Stimulated activated naive B cell treated with anti-CD40 and anti-IgM and Interleukin-4, amounts not matched to agents 10 μg/mL and 1 μg/mL and 100 μg/mL, for 72 hours (primary cell): ENCODE measurements around the gene AQR.
"Not testable (repeated sequence)": the region's sequence is repeated elsewhere in the genome, so short reads cannot be mapped to it uniquely, and the experiment has no call there.

ENCODE experiments used
- ATAC-seq, 2 donors: fragments of 150-1000 bp; cut with Tn5 transposase; replicated peaks; 2 replicates each; pipeline ENCODE4 v1.10.0; 2021; ENCODE audit warnings: moderate library complexity in 1 of 2
- DNase-seq: peaks from one replicate; pipeline ENCODE4 v3.0.0; 2021
- H3K27ac Mint-ChIP-seq: one replicate; pipeline ENCODE4 v1.8.0; 2022; ENCODE audit warnings: mild to moderate bottlenecking, mixed read lengths
- H3K27me3 Mint-ChIP-seq, 2 donors: one replicate each; pipeline ENCODE4 v1.8.0; 2022; ENCODE audit warnings: mixed read lengths in 2 of 2
- H3K36me3 Mint-ChIP-seq, 2 donors: one replicate each; pipeline ENCODE4 v1.8.0; 2022; ENCODE audit warnings: mixed read lengths in 2 of 2, mild to moderate bottlenecking in 1 of 2
- H3K4me1 Mint-ChIP-seq, 2 donors: one replicate each; pipeline ENCODE4 v1.8.0; 2022; ENCODE audit warnings: mixed read lengths in 2 of 2, mild to moderate bottlenecking in 1 of 2
- H3K4me3 Mint-ChIP-seq, 2 donors: one replicate each; pipeline ENCODE4 v1.8.0; 2022; ENCODE audit warnings: mild to moderate bottlenecking in 2 of 2, mixed read lengths in 2 of 2, moderate library complexity in 1 of 2
- H3K9me3 Mint-ChIP-seq, 2 donors: one replicate each; pipeline ENCODE4 v1.8.0; 2022; ENCODE audit warnings: mixed read lengths in 2 of 2, mild to moderate bottlenecking in 1 of 2

The AQR gene

GRCh38 chr15:34809186-34809585 lies 160.4 kb downstream of the AQR start:
- Mint-ChIP-seq H3K4me1 (no peaks in the 10 kb centered on the region), H3K27me3 (peaks cover 20 to 31% of the 10 kb centered on the region in 2 donors), H3K36me3 (peaks cover 0 to 5% of the 10 kb centered on the region in 2 donors), H3K4me3 (no peak overlapping the region), H3K9me3 (peaks cover 5 to 7% of the 10 kb centered on the region in 2 donors), H3K27ac (no peak overlapping the region)
- no peak for DNase-seq
- no peak for ATAC-seq

GRCh38 chr15:34808016-34808415 lies 161.5 kb downstream of the AQR start:
- Mint-ChIP-seq H3K9me3 (peaks cover 5 to 7% of the 10 kb centered on the region in 2 donors), H3K4me3 (no peak overlapping the region), H3K27me3 (peaks cover 25 to 27% of the 10 kb centered on the region in 2 donors), H3K4me1 (no peaks in the 10 kb centered on the region), H3K27ac (no peak overlapping the region), H3K36me3 (peaks cover 0 to 5% of the 10 kb centered on the region in 2 donors)
- no peak for ATAC-seq
- DNase-seq = no peak

GRCh38 chr15:34807241-34807640 lies 162.3 kb downstream of the AQR start:
- not testable (repeated sequence) for H3K36me3 Mint-ChIP-seq, H3K27ac Mint-ChIP-seq, H3K9me3 Mint-ChIP-seq, H3K4me1 Mint-ChIP-seq, ATAC-seq, H3K4me3 Mint-ChIP-seq, DNase-seq
- peaks cover 25% of the 10 kb centered on the region in 2 donors for H3K27me3 Mint-ChIP-seq

GRCh38 chr15:34804776-34805175 lies 164.8 kb downstream of the AQR start:
- no peak for DNase-seq
- peaks cover 5 to 7% of the 10 kb centered on the region in 2 donors for H3K9me3 Mint-ChIP-seq
- no peak for ATAC-seq
- H3K4me3 Mint-ChIP-seq = no peak overlapping the region
- peaks cover 0 to 5% of the 10 kb centered on the region in 2 donors for H3K36me3 Mint-ChIP-seq
- H3K4me1 Mint-ChIP-seq = no peaks in the 10 kb centered on the region
- no peak overlapping the region for H3K27ac Mint-ChIP-seq
- peaks cover 23 to 24% of the 10 kb centered on the region in 2 donors for H3K27me3 Mint-ChIP-seq

- peak; percentile 31 to 58 for ATAC-seq
- Mint-ChIP-seq H3K36me3 (peaks cover 0 to 5% of the 10 kb centered on the region in 2 donors), H3K27me3 (peaks cover 26 to 30% of the 10 kb centered on the region in 2 donors), H3K4me1 (no peaks in the 10 kb centered on the region), H3K27ac (no peak overlapping the region), H3K4me3 (no peak overlapping the region), H3K9me3 (peaks cover 5 to 7% of the 10 kb centered on the region in 2 donors)
- DNase-seq = no peak
These were observed 165.4 kb downstream of the AQR start for GRCh38 chr15:34804113-34804512.

GRCh38 chr15:34802803-34803750 lies 166.5 kb downstream of the AQR start:
- H3K27me3 Mint-ChIP-seq = peaks cover 25 to 33% of the 10 kb centered on the region in 2 donors
- no peak for ATAC-seq

GRCh38 chr15:34802371-34802770 lies 167.2 kb downstream of the AQR start:
- no peak for DNase-seq
- Mint-ChIP-seq H3K9me3 (peaks cover 5 to 7% of the 10 kb centered on the region in 2 donors), H3K4me3 (no peak overlapping the region), H3K36me3 (peaks cover 0 to 5% of the 10 kb centered on the region in 2 donors), H3K27ac (no peak overlapping the region), H3K4me1 (no peaks in the 10 kb centered on the region), H3K27me3 (peaks cover 28 to 36% of the 10 kb centered on the region in 2 donors)
- no peak for ATAC-seq

More at GRCh38 chr15:34802803-34803750, 166.5 kb downstream of the AQR start:
- H3K4me3 Mint-ChIP-seq = no peak overlapping the region
- H3K9me3 Mint-ChIP-seq = peaks cover 5 to 7% of the 10 kb centered on the region in 2 donors
- no peak overlapping the region for H3K27ac Mint-ChIP-seq
- H3K36me3 Mint-ChIP-seq = peaks cover 0 to 5% of the 10 kb centered on the region in 2 donors
- H3K4me1 Mint-ChIP-seq = no peaks in the 10 kb centered on the region
- no peak for DNase-seq
